ENCODE data around the gene LIFR.

GRCh38 chr5:38543074-38543473 is 13.4 kb downstream of the LIFR start:
- no peak for TF ChIP-seq POLR2AphosphoS5 (IDR thresholded peaks at IDR 0.05)
- TF ChIP-seq, protein P1, sequence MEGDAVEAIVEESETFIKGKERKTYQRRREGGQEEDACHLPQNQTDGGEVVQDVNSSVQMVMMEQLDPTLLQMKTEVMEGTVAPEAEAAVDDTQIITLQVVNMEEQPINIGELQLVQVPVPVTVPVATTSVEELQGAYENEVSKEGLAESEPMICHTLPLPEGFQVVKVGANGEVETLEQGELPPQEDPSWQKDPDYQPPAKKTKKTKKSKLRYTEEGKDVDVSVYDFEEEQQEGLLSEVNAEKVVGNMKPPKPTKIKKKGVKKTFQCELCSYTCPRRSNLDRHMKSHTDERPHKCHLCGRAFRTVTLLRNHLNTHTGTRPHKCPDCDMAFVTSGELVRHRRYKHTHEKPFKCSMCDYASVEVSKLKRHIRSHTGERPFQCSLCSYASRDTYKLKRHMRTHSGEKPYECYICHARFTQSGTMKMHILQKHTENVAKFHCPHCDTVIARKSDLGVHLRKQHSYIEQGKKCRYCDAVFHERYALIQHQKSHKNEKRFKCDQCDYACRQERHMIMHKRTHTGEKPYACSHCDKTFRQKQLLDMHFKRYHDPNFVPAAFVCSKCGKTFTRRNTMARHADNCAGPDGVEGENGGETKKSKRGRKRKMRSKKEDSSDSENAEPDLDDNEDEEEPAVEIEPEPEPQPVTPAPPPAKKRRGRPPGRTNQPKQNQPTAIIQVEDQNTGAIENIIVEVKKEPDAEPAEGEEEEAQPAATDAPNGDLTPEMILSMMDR (IDR thresholded peaks at IDR 0.05): no peak
- TF ChIP-seq EP300 (IDR thresholded peaks at IDR 0.05): no peak
